A673 (cell line): ENCODE results near the gene EAPP. TPM values are rescaled to one million over a fixed set of nuclear protein-coding genes. Genes with fewer than 3 reads are reported as not detected.
"Not testable (repeated sequence)": the region's sequence is repeated elsewhere in the genome, so short reads cannot be mapped to it uniquely, and the experiment has no call there.

Experiments
- BruUV-seq: library from RNA; stranded (reverse); fragments of 400-500 nt; replicated peaks from 2 replicates; lab custom pipeline; 2021; lab: Mats Ljungman, UMichigan
- CTCF ChIA-PET: fragments of 300-600 bp; sonication (Branson Sonifier 250); formaldehyde crosslinking; loops from one replicate; lab custom pipeline; 2022; ENCODE audit warnings: antibody characterized with exemption; lab: Charles Lee
- POLR2A ChIA-PET: fragments of 300-600 bp; sonication (Branson Sonifier 250); formaldehyde crosslinking; loops from one replicate; lab custom pipeline; 2022; ENCODE audit warnings: antibody characterized with exemption; ENCODE audit not compliant: low non-redundant PET; lab: Charles Lee
- DNase-seq: peaks from one replicate; pipeline ENCODE4 v3.0.0-alpha.2; 2015; ENCODE audit warnings: low spot score
- H3K27ac ChIP-seq: fragments of 200-600 bp; sonication (generic); 2 replicates; pipeline ENCODE4 v1.5.1; 2016; ENCODE audit warnings: mixed run types, low read depth, mild to moderate bottlenecking, mixed read lengths, antibody characterized with exemption, low read length; ENCODE audit not compliant: poor library complexity, severe bottlenecking
- H3K27me3 ChIP-seq: fragments of 200-600 bp; sonication (generic); replicated peaks from 2 replicates; pipeline ENCODE4 v1.6.1; 2017; ENCODE audit warnings: mixed run types, low read depth, mild to moderate bottlenecking, mixed read lengths, antibody characterized with exemption, low read length; ENCODE audit not compliant: insufficient read depth, poor library complexity
- H3K36me3 ChIP-seq: fragments of 200-600 bp; sonication (generic); 2 replicates; pipeline ENCODE4 v1.6.1; 2016; ENCODE audit warnings: mixed run types, mild to moderate bottlenecking, mixed read lengths, antibody characterized with exemption, low read length; ENCODE audit not compliant: insufficient read depth, poor library complexity, severe bottlenecking
- H3K4me1 ChIP-seq: fragments of 200-600 bp; sonication (generic); 2 replicates; pipeline ENCODE4 v1.6.1; 2017; ENCODE audit warnings: mixed run types, mild to moderate bottlenecking, mixed read lengths, antibody characterized with exemption, low read length; ENCODE audit not compliant: insufficient read depth, poor library complexity, severe bottlenecking
- H3K4me3 ChIP-seq: fragments of 200-600 bp; sonication (generic); 2 replicates; pipeline ENCODE4 v1.5.1; 2016; ENCODE audit warnings: low read depth, mixed run types, mild to moderate bottlenecking, mixed read lengths, low read length; ENCODE audit not compliant: poor library complexity, severe bottlenecking
- H3K9me3 ChIP-seq: fragments of 200-600 bp; sonication (generic); 2 replicates; pipeline ENCODE4 v1.6.1; 2016; ENCODE audit warnings: mixed run types, low read depth, mild to moderate bottlenecking, mixed read lengths, antibody characterized with exemption, low read length; ENCODE audit not compliant: poor library complexity, severe bottlenecking
- EZH2 ChIP-seq: fragments of 200-600 bp; sonication (generic); IDR thresholded peaks from 2 replicates; pipeline ENCODE4 v1.6.1; 2017; ENCODE audit warnings: borderline replicate concordance, low read depth, mild to moderate bottlenecking, mixed read lengths, antibody characterized with exemption, low read length; ENCODE audit not compliant: poor library complexity, severe bottlenecking
- intact Hi-C: fragments of 100-400 bp; cut with micrococcal nuclease; formaldehyde crosslinking; loops from one replicate; pipeline ENCODE4 v1.10.0; 2022; ENCODE audit not compliant: unreplicated experiment
- total RNA-seq: library from RNA; stranded (reverse); gene quantifications from 2 replicates; pipeline ENCODE4 v1.2.3, GENCODE V29; 2021
- TF ChIP-seq, protein P1 (sequence below): fragments of 300-800, 200-600 bp; sonication (generic); conservative IDR thresholded peaks from 2 replicates; pipeline ENCODE4 v1.5.1; 2017; ENCODE audit warnings: low read depth, mild to moderate bottlenecking, antibody characterized with exemption, low read length, moderate library complexity, mixed read lengths

Gene EAPP
- total RNA-seq, 1 experiment from 2014 or later: 33.1 TPM

DNA sequence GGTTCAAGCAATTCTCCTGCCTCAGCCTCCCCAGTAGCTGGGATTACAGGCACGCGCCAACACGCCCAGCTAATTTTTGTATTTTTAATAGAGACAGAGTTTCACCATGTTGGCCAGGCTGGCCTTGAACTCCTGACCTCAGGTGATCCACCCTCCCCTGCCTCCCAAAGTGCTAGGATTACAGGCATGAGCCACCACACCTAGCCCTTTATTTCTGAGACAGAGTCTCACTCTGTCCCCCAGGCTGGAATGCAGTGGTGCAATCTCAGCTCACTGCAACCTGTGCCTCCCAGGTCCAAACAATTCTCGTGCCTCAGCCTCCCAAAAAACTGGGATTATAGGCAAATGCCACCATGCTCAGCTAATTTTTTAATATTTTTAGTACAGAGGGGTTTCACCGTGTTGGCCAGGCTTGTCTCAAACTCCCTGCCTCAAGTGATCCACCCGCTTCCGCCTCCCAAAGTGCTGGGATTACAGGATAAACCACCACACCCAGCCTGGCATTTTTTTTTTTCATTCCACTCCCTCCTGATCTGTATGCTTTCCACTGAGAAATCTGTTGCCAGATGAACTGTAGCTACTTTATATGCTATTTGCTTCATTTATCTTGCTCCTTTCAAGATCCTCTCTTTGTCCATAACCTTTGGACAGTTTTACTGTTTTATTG, 19.1 kb downstream of the EAPP start:
- intact Hi-C loops, H3K27ac ChIP-seq, H3K27me3 ChIP-seq, H3K4me1 ChIP-seq, DNase-seq, H3K9me3 ChIP-seq, H3K4me3 ChIP-seq, BruUV-seq, CTCF ChIA-PET: not testable (repeated sequence)
- POLR2A ChIA-PET: interaction anchor here (0.6 kb wide), 1 partner anchor 16 kb away, joined by 9 read pairs; no protein-coding TSS in a partner anchor
- peaks cover 44% of the 10 kb centered on the region for H3K36me3 ChIP-seq

- Histone ChIP-seq H3K27me3 (no peaks in the 10 kb centered on the region), H3K36me3 (no peaks in the 10 kb centered on the region), H3K9me3 (no peaks in the 10 kb centered on the region), H3K4me3 (no peak overlapping the region), H3K4me1 (no peaks in the 10 kb centered on the region), H3K27ac (no peak overlapping the region)
- intact Hi-C loops: no loop called here
- BruUV-seq: no TSS peak
- POLR2A ChIA-PET: no interaction called here
- CTCF ChIA-PET: no interaction called here
- TF ChIP-seq, protein P1, sequence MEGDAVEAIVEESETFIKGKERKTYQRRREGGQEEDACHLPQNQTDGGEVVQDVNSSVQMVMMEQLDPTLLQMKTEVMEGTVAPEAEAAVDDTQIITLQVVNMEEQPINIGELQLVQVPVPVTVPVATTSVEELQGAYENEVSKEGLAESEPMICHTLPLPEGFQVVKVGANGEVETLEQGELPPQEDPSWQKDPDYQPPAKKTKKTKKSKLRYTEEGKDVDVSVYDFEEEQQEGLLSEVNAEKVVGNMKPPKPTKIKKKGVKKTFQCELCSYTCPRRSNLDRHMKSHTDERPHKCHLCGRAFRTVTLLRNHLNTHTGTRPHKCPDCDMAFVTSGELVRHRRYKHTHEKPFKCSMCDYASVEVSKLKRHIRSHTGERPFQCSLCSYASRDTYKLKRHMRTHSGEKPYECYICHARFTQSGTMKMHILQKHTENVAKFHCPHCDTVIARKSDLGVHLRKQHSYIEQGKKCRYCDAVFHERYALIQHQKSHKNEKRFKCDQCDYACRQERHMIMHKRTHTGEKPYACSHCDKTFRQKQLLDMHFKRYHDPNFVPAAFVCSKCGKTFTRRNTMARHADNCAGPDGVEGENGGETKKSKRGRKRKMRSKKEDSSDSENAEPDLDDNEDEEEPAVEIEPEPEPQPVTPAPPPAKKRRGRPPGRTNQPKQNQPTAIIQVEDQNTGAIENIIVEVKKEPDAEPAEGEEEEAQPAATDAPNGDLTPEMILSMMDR: no peak
- TF ChIP-seq EZH2: no peak
- DNase-seq: no peak
Observed at GRCh38 chr14:34507884-34508283, 31.6 kb downstream of the EAPP start.

DNA sequence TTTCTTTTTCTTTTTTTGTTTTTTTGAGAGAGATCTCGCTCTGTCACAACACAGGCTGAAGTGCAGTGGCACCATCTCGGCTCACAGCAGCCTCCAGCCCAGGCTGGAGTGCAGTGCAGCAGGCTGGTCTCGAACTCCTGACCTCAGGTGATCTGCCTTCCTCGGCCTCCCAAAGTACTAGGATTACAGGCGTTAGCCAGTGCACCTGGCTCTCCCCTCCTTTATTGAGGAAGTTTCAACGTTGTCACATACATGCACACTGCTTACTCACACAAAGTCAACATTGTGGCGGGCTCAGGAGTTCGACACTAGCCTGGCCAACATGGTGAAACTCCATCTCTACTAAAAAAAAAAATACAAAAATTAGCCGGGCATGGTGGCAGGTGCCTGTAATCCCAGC, 32.0 kb downstream of the EAPP start:
- Histone ChIP-seq H3K4me3 (no peak overlapping the region), H3K36me3 (no peaks in the 10 kb centered on the region), H3K27ac (no peak overlapping the region), H3K27me3 (no peaks in the 10 kb centered on the region), H3K9me3 (no peaks in the 10 kb centered on the region), H3K4me1 (no peaks in the 10 kb centered on the region)
- POLR2A ChIA-PET: no interaction called here
- TF ChIP-seq EZH2: no peak
- TF ChIP-seq, protein P1: no peak
- intact Hi-C loops: no loop called here
- no peak for DNase-seq
- CTCF ChIA-PET: no interaction called here
- BruUV-seq: no TSS peak

DNA sequence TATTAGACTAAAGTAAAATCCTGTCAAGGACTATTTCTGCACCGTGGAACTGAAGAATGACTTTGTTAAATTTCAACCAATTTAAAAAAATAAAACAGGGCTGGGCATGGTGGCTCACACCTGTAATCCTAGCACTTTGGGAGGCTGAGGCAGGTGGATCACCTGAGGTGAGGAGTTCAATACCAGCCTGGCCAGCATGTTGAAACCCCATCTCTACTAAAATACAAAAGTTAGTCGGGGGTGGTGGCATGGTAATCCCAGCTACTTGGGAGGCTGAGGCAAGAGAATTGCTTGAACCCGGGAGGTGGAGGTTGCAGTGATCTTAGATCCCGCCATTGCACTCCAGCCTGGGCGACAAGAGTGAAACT, 34.4 kb downstream of the EAPP start:
- intact Hi-C loops, DNase-seq, H3K4me1 ChIP-seq, CTCF ChIA-PET, H3K36me3 ChIP-seq, BruUV-seq, H3K9me3 ChIP-seq, H3K4me3 ChIP-seq, H3K27me3 ChIP-seq, POLR2A ChIA-PET, H3K27ac ChIP-seq: not testable (repeated sequence)

- CTCF ChIA-PET, BruUV-seq, intact Hi-C loops, DNase-seq, H3K4me3 ChIP-seq, H3K27ac ChIP-seq, H3K36me3 ChIP-seq, H3K27me3 ChIP-seq, H3K4me1 ChIP-seq, H3K9me3 ChIP-seq, POLR2A ChIA-PET: not testable (repeated sequence)
Observed at GRCh38 chr14:34504027-34504426, 35.5 kb downstream of the EAPP start.
